ENCODE measurements around the gene GSPT1.

DNA sequence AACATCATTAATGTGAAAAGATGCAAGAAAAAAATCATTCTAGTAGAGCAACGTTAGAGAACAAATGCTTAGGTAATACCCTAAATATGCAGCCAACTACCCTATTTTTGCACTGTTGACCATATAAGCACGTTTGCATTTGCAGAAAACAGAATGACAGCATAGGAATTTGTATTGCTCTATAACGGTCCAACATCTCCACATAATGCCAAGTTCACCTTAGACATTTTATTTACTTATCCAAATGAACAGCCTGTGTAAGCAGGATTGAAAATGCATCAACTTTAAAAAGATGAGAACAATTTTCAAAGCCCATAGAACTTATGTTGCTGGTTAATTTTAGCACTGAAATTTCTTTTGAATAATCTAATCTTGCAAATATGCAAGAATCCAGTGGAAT, 45.4 kb downstream of the GSPT1 start:
- TF ChIP-seq, protein P1, sequence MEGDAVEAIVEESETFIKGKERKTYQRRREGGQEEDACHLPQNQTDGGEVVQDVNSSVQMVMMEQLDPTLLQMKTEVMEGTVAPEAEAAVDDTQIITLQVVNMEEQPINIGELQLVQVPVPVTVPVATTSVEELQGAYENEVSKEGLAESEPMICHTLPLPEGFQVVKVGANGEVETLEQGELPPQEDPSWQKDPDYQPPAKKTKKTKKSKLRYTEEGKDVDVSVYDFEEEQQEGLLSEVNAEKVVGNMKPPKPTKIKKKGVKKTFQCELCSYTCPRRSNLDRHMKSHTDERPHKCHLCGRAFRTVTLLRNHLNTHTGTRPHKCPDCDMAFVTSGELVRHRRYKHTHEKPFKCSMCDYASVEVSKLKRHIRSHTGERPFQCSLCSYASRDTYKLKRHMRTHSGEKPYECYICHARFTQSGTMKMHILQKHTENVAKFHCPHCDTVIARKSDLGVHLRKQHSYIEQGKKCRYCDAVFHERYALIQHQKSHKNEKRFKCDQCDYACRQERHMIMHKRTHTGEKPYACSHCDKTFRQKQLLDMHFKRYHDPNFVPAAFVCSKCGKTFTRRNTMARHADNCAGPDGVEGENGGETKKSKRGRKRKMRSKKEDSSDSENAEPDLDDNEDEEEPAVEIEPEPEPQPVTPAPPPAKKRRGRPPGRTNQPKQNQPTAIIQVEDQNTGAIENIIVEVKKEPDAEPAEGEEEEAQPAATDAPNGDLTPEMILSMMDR (IDR thresholded peaks at IDR 0.05): no peak
- no peak for TF ChIP-seq POLR2A (IDR thresholded peaks at IDR 0.05)
